GM04503 (cell line): ENCODE measurements around the gene GPHA2.

Source experiments
- DNase-seq: peaks from one replicate; pipeline ENCODE4 v3.0.0-alpha.2; 2012; ENCODE audit warnings: low read depth

Gene GPHA2

GRCh38 chr11:64930340-64930739, 5.4 kb downstream of the GPHA2 start:
- no peak for DNase-seq

DNA sequence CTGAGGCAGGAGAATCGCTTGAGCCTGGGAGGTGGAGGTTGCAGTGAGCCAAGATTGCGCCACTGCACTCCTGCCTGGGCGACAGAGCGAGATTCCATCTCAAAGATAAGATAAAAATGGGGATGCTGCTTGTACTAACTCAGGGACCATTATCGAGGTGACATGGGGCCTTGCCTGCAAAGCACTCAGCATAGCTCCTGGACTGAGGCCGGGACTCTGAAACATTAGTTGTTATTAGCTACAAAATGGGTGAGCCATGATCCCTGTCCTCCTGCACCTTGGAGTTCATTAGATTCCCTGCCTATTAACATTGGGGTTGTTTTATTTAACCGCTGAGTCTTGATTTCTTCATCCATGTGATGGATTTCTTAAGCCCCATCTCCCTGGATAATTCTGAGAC, 6.1 kb downstream of the GPHA2 start:
- no peak for DNase-seq

DNA sequence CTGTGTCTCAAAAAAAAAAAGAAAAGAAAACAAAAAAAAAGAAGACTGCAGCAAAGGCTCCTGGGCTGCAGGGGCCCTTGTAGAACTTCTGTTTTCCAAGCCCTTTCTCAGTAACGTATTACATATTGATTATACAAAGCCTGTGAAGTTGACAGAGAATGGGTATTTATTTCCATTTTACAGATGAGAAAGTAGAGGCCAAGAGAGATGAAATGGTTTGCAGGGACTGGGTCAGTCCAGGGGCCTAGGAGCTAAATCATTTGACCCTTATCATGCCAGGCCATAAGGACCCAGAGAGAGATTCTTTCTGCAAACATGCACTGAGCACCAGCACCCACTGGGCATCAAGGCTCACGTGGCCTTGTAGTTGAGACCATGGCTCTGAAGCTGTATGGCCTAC, 6.7 kb downstream of the GPHA2 start:
- DNase-seq, result no peak

GRCh38 chr11:64926689-64927088, 9.0 kb downstream of the GPHA2 start:
- no peak for DNase-seq

DNA sequence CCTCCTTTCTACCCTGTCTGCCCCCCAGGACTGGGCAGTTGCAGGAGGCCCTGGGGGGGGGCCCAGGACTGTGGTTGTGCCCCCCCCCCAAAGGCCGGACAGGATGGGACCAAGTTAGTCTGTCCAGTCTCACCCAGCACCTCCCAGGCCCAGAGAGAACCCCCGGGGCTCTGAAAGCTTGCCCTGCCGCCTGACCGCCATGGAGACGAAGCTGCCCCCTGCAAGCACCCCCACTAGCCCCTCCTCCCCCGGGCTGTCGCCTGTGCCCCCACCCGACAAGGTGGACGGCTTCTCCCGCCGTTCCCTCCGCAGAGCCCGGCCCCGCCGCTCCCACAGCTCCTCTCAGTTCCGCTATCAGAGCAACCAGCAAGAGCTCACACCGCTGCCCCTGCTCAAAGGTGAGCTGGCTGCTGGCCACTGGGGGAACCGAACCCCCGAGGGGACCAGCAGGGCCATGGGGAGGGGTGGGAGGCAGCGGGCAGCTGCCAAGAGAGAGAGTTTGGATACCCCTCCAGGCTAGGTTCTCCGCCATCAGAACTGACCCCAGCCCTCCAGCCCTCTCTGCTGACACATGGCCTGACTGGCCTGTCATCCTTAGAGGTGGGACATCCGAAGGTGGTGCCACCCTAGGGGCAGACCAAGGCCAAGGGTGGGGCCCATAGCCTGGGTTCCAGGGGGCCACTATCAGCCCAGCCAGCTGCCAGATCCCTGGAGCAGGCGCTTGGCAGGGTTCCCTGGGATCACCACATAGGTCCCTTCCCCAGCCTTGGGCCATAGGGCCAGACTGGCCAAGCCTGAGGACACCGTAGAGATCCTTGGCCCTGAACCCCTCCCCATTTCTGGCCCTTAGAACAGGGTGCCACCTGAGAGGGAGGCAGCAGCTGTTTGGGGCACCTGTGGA, 9.9 kb downstream of the GPHA2 start:
- DNase-seq, result no peak

GRCh38 chr11:64924910-64925284, 10.8 kb downstream of the GPHA2 start:
- no peak for DNase-seq

GRCh38 chr11:64923944-64924909, 11.5 kb downstream of the GPHA2 start, which contains the start of gene PPP2R5B:
Gene PPP2R5B, plus strand, starts transcription at chr11:64924689. Its CDS starts 1,046 bp downstream, at chr11:64925735.
- DNase-seq, result peak; percentile 77

DNA sequence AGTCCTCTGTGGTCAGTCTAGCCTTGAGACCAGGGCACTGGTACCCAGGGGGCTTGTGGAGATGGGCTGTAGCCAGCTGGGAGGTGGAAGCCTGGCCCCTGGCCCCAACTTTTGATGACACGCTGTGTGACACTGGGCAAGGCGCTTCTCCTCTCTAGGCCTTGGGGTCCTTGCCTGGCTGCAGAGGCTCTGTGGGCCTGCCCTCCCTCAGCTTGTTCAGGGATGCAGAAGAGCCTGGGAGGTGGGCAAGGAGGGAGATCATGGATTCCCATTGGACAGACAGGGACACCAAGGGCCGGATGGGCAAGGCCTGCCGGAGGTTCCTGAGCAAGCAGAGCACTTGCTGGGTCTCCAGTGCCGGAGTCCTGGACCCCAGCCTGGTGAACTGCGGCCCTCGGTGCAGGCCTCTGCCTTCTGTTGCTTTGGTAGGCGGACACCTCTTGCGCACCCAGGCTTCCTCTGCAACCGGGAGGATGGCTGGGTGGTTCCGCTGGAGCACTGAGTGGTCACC, 12.5 kb downstream of the GPHA2 start:
- DNase-seq, result no peak

GRCh38 chr11:64921384-64921783, 14.3 kb downstream of the GPHA2 start:
- no peak for DNase-seq

GRCh38 chr11:64920124-64920523, 15.6 kb downstream of the GPHA2 start:
- DNase-seq, result no peak

- DNase-seq, result no peak
Measured at GRCh38 chr11:64919627-64920026, 16.1 kb downstream of the GPHA2 start.

- peak; percentile 26 for DNase-seq
Measured at GRCh38 chr11:64918017-64918416, 17.7 kb downstream of the GPHA2 start.

DNA sequence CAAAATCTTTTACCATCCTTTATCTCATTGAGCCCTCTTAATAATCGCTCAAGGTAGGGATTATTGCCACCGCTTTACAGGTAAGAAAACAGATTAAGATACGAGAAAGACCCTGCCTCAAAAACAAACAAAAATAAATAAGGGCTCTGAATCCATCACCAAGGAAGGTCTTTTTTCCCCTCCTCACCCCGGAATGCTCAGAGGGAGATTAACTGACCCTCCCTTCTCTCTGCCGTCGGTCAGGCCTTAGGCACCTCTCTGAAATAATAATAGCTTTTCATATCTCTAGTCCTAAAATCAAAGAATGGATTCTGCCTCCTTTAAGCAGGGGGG, 18.1 kb downstream of the GPHA2 start:
- DNase-seq, result no peak

DNA sequence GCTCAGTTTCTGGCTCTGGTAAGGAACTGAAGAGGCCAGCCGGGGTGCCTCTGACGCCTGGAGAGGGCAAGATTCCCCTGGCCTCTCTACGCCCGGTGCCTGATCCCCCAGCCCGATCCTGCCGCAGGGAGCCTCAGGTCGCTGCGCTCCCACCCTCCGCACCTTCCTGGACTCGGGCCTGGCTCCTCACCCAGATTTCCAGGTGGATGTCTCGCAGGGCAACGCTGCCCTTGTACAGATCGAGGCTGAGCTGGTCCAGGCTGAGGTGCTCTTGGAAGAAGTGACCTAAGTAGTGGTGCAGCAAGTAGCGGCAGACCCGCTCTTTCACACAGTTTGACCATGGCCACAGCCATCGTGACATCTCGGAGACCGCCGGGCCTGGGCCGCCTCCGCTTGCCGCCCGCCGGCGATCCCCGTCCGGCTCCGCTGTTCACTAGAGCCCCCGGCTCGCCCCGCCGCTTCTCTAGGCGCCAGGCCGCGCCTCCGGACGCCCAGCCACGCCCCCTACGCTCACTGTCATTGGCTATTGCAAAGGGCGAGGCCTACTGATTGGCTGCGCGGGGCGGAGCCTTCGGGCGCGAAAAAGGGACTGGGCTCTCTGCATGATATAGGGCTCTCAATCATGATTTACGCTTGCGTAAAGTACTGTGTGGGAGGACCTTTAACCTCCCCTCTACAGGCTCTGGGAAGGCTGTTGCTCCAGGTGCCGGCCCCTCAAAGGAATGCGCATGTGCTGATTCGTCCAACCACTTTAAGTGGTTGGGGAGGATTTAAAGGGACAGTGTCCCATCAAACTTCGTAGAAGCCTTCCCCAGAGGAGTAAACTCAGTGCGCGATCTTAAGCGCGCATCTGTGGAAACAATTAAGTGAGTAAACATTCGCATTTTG, 18.7 kb downstream of the GPHA2 start, which contains the start of gene ATG2A:
TSS of gene ATG2A (minus strand) at position 435 of the 888 bp plus-strand sequence. CDS start at position 361, 74 bp downstream.
- DNase-seq, result peak; percentile 99

DNA sequence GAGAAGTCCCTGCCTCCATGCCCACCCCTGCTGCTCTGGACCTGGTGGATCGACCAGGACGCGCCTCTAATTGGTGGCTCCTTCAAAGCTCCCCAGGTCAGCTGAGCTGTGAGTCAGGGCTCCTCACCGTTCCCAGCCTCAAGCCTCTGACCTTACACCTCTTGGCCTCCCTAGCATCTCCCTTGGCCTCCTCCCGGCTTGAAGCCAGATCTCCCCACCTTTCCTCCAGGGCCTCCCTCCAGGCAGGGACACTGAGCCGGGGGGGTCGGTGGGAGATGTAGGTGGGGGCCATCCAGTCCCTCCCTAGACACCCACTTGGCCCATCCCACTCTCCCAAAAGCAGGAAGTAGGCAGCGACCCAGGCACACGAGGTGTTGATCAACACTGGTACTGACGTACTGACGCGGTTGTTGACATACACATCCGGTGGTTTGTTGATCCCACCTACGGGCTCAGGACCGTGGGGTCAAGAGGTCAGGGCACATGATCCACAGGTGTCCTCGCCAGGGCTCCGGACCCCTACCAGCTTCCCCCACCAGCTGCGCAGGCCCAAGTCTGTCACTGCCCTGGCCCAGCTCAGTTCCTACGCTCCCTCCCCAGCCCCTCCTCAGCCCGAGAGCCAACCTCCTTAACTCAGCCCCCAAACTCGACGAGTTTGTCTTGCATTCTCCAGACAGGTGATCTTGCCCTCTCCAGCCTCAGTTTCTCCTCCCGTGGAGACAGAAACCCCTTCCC, 19.5 kb downstream of the GPHA2 start:
- no peak for DNase-seq

- no peak for DNase-seq
Measured at GRCh38 chr11:64915376-64915887, 20.3 kb downstream of the GPHA2 start.

DNA sequence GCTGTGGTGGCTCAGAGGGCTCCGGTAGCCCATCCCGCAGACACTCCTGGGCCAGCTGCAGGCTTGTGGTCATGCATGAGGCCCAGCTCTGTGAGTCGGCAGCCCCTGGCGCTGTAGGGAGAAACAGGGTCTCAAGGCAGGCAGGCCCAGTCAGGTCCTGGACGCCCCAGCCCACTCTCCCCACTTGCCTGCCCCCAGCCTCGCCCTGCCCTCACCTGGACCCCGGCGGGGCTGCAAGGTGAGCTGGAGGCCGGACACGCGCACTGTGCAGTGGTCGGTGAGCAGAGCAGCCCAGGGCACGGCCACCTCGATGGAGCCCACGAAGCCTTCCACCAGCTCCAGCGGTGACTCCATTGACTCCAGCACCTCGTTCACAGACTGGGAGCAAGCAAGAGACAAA, 21.6 kb downstream of the GPHA2 start:
- no peak for DNase-seq

DNA sequence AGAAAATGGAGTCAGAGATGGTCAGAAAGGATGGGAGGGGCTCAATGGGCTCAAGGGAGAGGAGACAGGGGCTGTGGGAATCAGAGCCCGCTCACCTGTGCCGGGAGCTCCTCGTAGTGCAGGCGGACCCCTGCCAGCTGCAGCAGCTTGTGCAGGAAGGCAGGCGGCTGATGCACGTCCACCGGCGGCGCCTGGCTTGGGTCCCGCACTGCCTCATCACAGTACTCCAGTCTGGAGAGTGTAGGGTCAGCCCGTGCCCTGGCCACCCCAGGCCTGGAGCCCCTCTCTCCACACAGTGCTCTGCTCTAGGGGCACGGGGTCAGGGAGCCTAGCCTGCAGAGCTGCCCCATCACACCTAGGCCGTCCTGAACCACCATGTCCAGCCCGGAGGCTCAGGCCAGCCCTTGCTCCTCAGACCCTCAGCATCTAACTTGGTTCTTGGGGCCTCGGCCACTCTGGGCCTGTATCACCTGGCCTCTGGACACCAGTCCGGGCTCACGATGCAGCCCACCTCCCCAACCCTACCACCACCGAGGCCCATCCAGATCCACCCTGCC, 22.4 kb downstream of the GPHA2 start:
- DNase-seq, result no peak

- no peak for DNase-seq
Measured at GRCh38 chr11:64911689-64912088, 24.0 kb downstream of the GPHA2 start.

DNA sequence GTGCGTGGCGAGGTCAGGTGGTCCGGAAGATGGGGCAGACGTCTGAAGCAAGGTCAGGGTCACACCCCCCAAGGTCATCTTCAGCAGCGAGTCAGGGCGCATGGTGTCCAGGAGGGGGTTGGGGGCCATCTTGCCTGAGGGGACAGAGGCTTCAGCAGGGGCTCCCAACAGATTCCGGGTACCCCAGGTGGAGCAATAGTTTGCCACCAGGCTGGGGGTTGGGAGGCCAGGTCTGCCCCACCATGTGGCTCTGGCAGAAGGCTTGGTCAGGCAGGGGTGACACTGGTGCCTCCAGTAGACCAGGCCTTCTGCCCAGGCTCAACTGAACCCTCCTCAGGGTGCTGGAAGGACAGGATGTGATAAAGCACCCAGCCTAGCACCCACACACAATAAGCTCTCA, 24.6 kb downstream of the GPHA2 start:
- DNase-seq, result no peak
